ENCODE data around the gene RNU5B-1.

DNA sequence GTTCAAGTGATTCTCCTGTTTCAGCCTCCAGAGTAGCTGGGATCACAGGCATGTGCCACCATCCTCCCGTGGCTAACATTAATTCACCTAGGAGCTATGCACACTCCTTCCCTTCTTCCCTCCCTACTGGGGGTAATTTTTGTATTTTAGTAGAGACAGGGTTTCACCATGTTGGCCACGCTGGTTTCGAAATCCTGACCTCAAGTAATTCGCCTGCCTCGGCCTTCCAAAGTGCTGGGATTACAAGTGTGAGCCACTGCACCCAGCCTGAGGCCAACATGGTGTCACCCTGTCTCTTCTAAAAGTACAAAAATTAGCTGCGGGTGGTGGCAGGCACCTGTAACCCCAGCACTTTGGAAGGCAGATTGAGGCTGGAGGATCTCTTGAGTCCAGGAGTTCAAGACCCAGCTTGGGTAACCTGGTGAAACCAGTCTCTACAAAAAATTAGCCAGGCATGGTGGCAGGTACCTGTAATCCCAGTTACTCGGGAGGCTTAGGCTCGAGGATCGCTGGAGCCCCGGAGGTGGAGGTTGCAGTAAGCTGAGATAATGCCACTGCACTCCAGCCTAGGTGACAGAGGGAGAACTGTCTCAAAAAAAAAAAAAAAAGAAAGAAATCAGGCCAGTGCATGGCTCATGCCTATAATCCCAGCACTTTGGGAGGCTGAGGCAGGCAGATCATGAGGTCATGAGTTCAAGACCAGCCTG is 6.1 kb downstream of the RNU5B-1 start:
- TF ChIP-seq POLR2A (IDR thresholded peaks at IDR 0.05), result no peak
- TF ChIP-seq POLR2AphosphoS5 (IDR thresholded peaks at IDR 0.05), result no peak
- TF ChIP-seq, protein P1, sequence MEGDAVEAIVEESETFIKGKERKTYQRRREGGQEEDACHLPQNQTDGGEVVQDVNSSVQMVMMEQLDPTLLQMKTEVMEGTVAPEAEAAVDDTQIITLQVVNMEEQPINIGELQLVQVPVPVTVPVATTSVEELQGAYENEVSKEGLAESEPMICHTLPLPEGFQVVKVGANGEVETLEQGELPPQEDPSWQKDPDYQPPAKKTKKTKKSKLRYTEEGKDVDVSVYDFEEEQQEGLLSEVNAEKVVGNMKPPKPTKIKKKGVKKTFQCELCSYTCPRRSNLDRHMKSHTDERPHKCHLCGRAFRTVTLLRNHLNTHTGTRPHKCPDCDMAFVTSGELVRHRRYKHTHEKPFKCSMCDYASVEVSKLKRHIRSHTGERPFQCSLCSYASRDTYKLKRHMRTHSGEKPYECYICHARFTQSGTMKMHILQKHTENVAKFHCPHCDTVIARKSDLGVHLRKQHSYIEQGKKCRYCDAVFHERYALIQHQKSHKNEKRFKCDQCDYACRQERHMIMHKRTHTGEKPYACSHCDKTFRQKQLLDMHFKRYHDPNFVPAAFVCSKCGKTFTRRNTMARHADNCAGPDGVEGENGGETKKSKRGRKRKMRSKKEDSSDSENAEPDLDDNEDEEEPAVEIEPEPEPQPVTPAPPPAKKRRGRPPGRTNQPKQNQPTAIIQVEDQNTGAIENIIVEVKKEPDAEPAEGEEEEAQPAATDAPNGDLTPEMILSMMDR (IDR thresholded peaks at IDR 0.05), result no peak
- TF ChIP-seq EP300 (IDR thresholded peaks at IDR 0.05), result no peak
